Measurements from ENCODE around the gene ZNF846.
"Not testable (repeated sequence)": the region's sequence is repeated elsewhere in the genome, so short reads cannot be mapped to it uniquely, and the experiment has no call there.

The ZNF846 gene

GRCh38 chr19:9729162-9729561, 39.4 kb downstream of the ZNF846 start:
- no peak for TF ChIP-seq CTCF (IDR thresholded peaks at IDR 0.05; ENCODE audit: control insufficient read depth, insufficient read depth, low read depth, low read length, missing control alignments)
- DNase-seq (ENCODE audit: low read depth), result no peak
- no peak overlapping the region for H3K4me3 ChIP-seq (ENCODE audit: control insufficient read depth, low read depth, low read length)

GRCh38 chr19:9727644-9728043, 40.9 kb downstream of the ZNF846 start:
- TF ChIP-seq CTCF (IDR thresholded peaks at IDR 0.05; ENCODE audit: control insufficient read depth, insufficient read depth, low read depth, low read length, missing control alignments), result no peak
- no peak overlapping the region for H3K4me3 ChIP-seq (ENCODE audit: control insufficient read depth, low read depth, low read length)
- no peak for DNase-seq (ENCODE audit: low read depth)

GRCh38 chr19:9725508-9726201, 42.9 kb downstream of the ZNF846 start:
- DNase-seq (ENCODE audit: low read depth); H3K4me3 ChIP-seq (ENCODE audit: control insufficient read depth, low read depth, low read length): not testable (repeated sequence)

GRCh38 chr19:9724157-9724556, 44.4 kb downstream of the ZNF846 start:
- no peak for DNase-seq (ENCODE audit: low read depth)
- TF ChIP-seq CTCF (IDR thresholded peaks at IDR 0.05; ENCODE audit: control insufficient read depth, insufficient read depth, low read depth, low read length, missing control alignments), result no peak
- no peak overlapping the region for H3K4me3 ChIP-seq (ENCODE audit: control insufficient read depth, low read depth, low read length)

GRCh38 chr19:9721861-9722260, 46.7 kb downstream of the ZNF846 start:
- H3K4me3 ChIP-seq (ENCODE audit: control insufficient read depth, low read depth, low read length), result no peak overlapping the region
- no peak for TF ChIP-seq CTCF (IDR thresholded peaks at IDR 0.05; ENCODE audit: control insufficient read depth, insufficient read depth, low read depth, low read length, missing control alignments)
- no peak for DNase-seq (ENCODE audit: low read depth)

GRCh38 chr19:9720541-9720940, 48.0 kb downstream of the ZNF846 start:
- no peak overlapping the region for H3K4me3 ChIP-seq (ENCODE audit: control insufficient read depth, low read depth, low read length)
- no peak for TF ChIP-seq CTCF (IDR thresholded peaks at IDR 0.05; ENCODE audit: control insufficient read depth, insufficient read depth, low read depth, low read length, missing control alignments)
- no peak for DNase-seq (ENCODE audit: low read depth)

GRCh38 chr19:9711815-9712214, 56.7 kb downstream of the ZNF846 start:
- no peak for DNase-seq (ENCODE audit: low read depth)
- H3K4me3 ChIP-seq (ENCODE audit: control insufficient read depth, low read depth, low read length), result no peak overlapping the region
- TF ChIP-seq CTCF (IDR thresholded peaks at IDR 0.05; ENCODE audit: control insufficient read depth, insufficient read depth, low read depth, low read length, missing control alignments), result no peak
